Lung (tissue), 12 donors: Measurements from ENCODE around the gene PCNT. TPM values are rescaled to one million over a fixed set of nuclear protein-coding genes. Genes with fewer than 3 reads are reported as not detected.

Source experiments
- ATAC-seq: fragments of 200-7000 bp; cut with Tn5 transposase; one replicate; pipeline ENCODE4 v1.9.1; 2020; ENCODE audit warnings: moderate number of reproducible peaks; ENCODE audit not compliant: insufficient read depth, low FRiP score
- DNase-seq, 3 donors: peaks; one replicate each; pipeline ENCODE4 v3.0.0-alpha.2; 2013 to 2017
- H3K27ac ChIP-seq, 2 donors: one replicate each; pipeline ENCODE4 v1.5.1; 2013; ENCODE audit warnings: mild to moderate bottlenecking in 2 of 2, moderate library complexity in 2 of 2, control low read depth in 1 of 2, inconsistent platforms in 1 of 2, low read depth in 1 of 2, low read length in 1 of 2
- H3K27me3 ChIP-seq, 3 donors: one replicate each; pipeline ENCODE4 v1.5.1; 2013; ENCODE audit warnings: low read length in 2 of 3; ENCODE audit not compliant: control insufficient read depth in 3 of 3, insufficient read depth in 3 of 3
- H3K36me3 ChIP-seq, 4 donors: one replicate each; pipeline ENCODE4 v1.5.1; 2013; ENCODE audit warnings: low read length in 4 of 4, mild to moderate bottlenecking in 1 of 4, moderate library complexity in 1 of 4; ENCODE audit not compliant: control insufficient read depth in 4 of 4, insufficient read depth in 4 of 4
- H3K4me1 ChIP-seq, 5 donors: one replicate each; pipeline ENCODE4 v1.5.1; 2013; ENCODE audit warnings: low read length in 5 of 5, mild to moderate bottlenecking in 2 of 5, moderate library complexity in 1 of 5; ENCODE audit not compliant: control insufficient read depth in 5 of 5, insufficient read depth in 5 of 5
- H3K4me3 ChIP-seq: one replicate; pipeline ENCODE4 v1.5.1; 2013; ENCODE audit warnings: mild to moderate bottlenecking, control low read depth, moderate library complexity
- H3K9ac ChIP-seq, 2 donors: one replicate each; pipeline ENCODE4 v1.5.1; 2013; ENCODE audit warnings: low read length in 2 of 2, control low read depth in 1 of 2; ENCODE audit not compliant: insufficient read depth in 1 of 2
- H3K9me3 ChIP-seq, 4 donors: one replicate each; pipeline ENCODE4 v1.5.1; 2013; ENCODE audit warnings: low read length in 3 of 4, mild to moderate bottlenecking in 1 of 4, moderate library complexity in 1 of 4; ENCODE audit not compliant: control insufficient read depth in 4 of 4, insufficient read depth in 3 of 4
- CTCF ChIP-seq: IDR thresholded peaks from 2 replicates; pipeline ENCODE4 v1.5.1; 2012; ENCODE audit warnings: mild to moderate bottlenecking; ENCODE audit errors: control extremely low read depth, extremely low read depth
- WGBS, 2 donors: extraction: QIAGEN DNeasy Blood & Tissue Kit; methylation state at CpG; one replicate each; pipeline ENCODE4 v1.1.7; 2013; 5-methylcytosine and 5-hydroxymethylcytosine counted together
- polyA plus RNA-seq, 2 donors: library from polyadenylated mRNA; stranded (reverse); fragments of 200-250 nt; gene quantifications; one replicate each; pipeline ENCODE4 v1.2.1, GENCODE V29; 2013
- total RNA-seq, 2 donors: library from RNA; depleted of rRNA in 1 of 2; stranded (reverse); fragments of >200 nt in 1 of 2; gene quantifications; one replicate each; pipeline ENCODE4 v1.2.1, GENCODE V29; 2014 to 2021
- donor health status: control.
- donor health status: control.
- donor health status: Bipolar disorder and iron deficiency.
- donor health status: healthy.
- donor health status: DM: yes; HTN: yes; CAD: no.

Gene PCNT
- total and polyA plus RNA-seq, 4 donors: 9.8 to 37.2 (median 18.5) TPM

DNA sequence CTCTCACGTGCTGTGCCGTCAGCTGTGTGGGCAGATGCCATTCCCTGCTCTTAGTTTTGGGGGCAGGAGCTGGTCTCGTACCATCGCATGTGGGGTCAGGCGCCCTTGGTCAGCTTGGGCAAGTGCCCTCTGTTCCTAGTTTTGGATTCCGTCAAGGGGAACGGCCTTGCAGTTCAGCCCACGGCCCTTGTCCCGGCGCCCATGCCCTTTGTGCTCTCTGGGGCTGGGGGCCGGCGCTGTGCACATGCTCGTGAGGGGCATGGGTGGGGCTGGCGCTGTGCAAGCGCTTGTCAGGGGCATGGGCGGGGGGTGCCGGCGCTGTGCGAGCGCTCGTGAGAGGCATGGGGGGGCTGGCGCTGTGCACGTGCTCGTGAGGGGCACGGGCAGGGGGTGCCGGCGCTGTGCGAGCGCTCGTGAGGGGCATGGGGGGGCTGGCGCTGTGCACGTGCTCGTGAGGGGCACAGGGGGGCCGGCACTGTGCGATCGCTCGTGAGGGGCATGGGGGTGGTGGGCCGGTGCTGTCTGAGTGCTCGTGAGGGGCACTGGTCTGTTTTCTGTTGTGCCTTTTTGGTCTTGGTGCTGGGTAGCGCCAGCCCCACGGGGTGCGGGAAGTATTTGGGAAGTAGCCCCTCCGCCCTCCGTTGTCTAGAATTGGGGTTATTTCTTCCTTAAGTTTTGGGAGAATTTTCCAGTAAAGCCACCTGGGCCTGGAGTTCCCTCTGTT lies 105.2 kb downstream of the PCNT start:
- no peaks in the 10 kb centered on the region for H3K4me1 ChIP-seq
- TF ChIP-seq CTCF: no peak
- no peak overlapping the region for H3K27ac ChIP-seq
- WGBS, 2 donors: 97 to 98% methylated on average over 32 to 44 of the region's 44 CpGs
- H3K4me3 ChIP-seq: no peak overlapping the region
- peaks cover 4 to 60% (median 24%) of the 10 kb centered on the region in 4 donors for H3K36me3 ChIP-seq
- H3K9ac ChIP-seq: no peak overlapping the region
- DNase-seq: no peak
- H3K9me3 ChIP-seq: no peaks in the 10 kb centered on the region
- no peaks in the 10 kb centered on the region for H3K27me3 ChIP-seq
- no peak for ATAC-seq

GRCh38 chr21:46429754-46430681 lies 106.1 kb downstream of the PCNT start:
- WGBS, 2 donors: 92 to 94% methylated on average over 30 to 31 of the region's 31 CpGs
- Histone ChIP-seq H3K4me3 (no peak overlapping the region), H3K27ac (no peak overlapping the region), H3K9me3 (no peaks in the 10 kb centered on the region), H3K36me3 (peaks cover 6 to 67% (median 27%) of the 10 kb centered on the region in 4 donors), H3K27me3 (no peaks in the 10 kb centered on the region), H3K4me1 (no peaks in the 10 kb centered on the region), H3K9ac (no peak overlapping the region)
- ATAC-seq: no peak
- no peak for TF ChIP-seq CTCF
- no peak for DNase-seq

GRCh38 chr21:46431448-46431847 lies 107.5 kb downstream of the PCNT start:
- H3K36me3 ChIP-seq: peaks cover 6 to 66% (median 29%) of the 10 kb centered on the region in 4 donors

More at GRCh38 chr21:46431448-46431847, 107.5 kb downstream of the PCNT start:
- no peaks in the 10 kb centered on the region for H3K27me3 ChIP-seq
- H3K27ac ChIP-seq: no peak overlapping the region
- DNase-seq: no peak
- TF ChIP-seq CTCF: no peak
- no peaks in the 10 kb centered on the region for H3K4me1 ChIP-seq
- H3K9ac ChIP-seq: no peak overlapping the region
- no peak overlapping the region for H3K4me3 ChIP-seq
- ATAC-seq: no peak
- 92 to 97% methylated on average over 21 of the region's 21 CpGs for WGBS, 2 donors
- H3K9me3 ChIP-seq: no peaks in the 10 kb centered on the region
